ENCODE data around the gene PTPN6. TPM values are rescaled to one million over a fixed set of nuclear protein-coding genes. Genes with fewer than 3 reads are reported as not detected.

PTPN6 gene
- total RNA-seq, 1 experiment from 2014 or later: 47.7 TPM

DNA sequence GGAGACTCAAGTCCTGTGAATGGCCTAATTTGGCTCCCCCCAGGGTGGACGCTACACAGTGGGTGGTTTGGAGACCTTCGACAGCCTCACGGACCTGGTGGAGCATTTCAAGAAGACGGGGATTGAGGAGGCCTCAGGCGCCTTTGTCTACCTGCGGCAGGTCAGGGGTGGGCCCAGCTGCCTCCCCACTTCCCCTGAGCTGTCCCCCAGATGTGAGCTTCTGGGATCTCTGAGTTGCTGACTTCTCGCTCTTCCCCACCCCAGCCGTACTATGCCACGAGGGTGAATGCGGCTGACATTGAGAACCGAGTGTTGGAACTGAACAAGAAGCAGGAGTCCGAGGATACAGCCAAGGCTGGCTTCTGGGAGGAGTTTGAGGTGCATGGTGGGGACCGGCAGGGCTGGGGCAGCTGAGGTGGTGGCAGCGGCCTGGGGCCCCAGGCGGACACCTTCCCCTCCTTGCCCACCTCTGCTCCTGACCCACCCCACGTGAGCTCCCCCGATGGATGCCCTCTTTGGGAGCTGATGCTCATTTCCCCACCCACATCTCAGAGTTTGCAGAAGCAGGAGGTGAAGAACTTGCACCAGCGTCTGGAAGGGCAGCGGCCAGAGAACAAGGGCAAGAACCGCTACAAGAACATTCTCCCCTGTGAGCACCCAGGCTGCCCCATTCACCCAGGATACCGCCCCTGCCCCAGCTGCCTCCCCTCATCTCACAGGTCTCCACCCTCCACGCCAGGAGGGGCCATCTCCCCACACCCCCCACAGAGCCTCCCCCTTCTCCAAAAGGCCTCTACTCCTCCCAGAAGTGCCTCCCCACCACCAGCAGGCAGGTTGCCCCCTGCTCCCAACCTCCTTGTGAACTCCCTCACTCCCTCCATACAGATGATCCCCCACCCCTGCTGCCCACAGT lies 4.2 kb downstream of the PTPN6 start:
- Histone ChIP-seq H3K4me2 (ENCODE audit: low read length) (no peak overlapping the region), H3K9me3 (ENCODE audit: control insufficient read depth in 1 of 2, insufficient read depth in 1 of 2, low read depth in 1 of 2, low read length in 2 of 2) (no peaks in the 10 kb centered on the region), H4K20me1 (ENCODE audit: insufficient read depth) (no peaks in the 10 kb centered on the region), H3K27ac (ENCODE audit: low read depth, low read length) (no peak overlapping the region), H3K4me1 (ENCODE audit: control insufficient read depth in 1 of 2, insufficient read depth in 2 of 2, low read length in 2 of 2) (peaks cover 8 to 11% of the 10 kb centered on the region in 2 experiments), H3K36me3 (ENCODE audit: control insufficient read depth in 1 of 2, insufficient read depth in 2 of 2, low read length in 2 of 2) (no peaks in the 10 kb centered on the region), H3K4me3 (replicated peaks in 1 of 2; ENCODE audit: low read depth in 1 of 2, low read length in 2 of 2) (no peak overlapping the region), H3K79me2 (ENCODE audit: insufficient read depth, low read length) (no peaks in the 10 kb centered on the region), H3K9me2 (ENCODE audit: insufficient read depth) (no peaks in the 10 kb centered on the region), H3K9ac (ENCODE audit: low read length) (no peak overlapping the region), H3K27me3 (ENCODE audit: insufficient read depth, low read length) (no peaks in the 10 kb centered on the region), H2AFZ (ENCODE audit: low read depth, low read length, poor library complexity, severe bottlenecking) (no peak overlapping the region)
- ChIA-PET RAD21 (ENCODE audit: low non-redundant PET in 1 of 2, low total read pairs in 2 of 2, uncharacterized antibody in 2 of 2, unreplicated experiment in 2 of 2) (no interaction called here), CTCF (no interaction called here), POLR2A (interaction anchor here (1.2 kb wide), 1 partner anchor 11 kb away, joined by 5 read pairs; the partner anchor contains the start of genes C12orf57 and RNU7-1)
- intact Hi-C loops (cut with micrococcal nuclease): no loop called here
- TF ChIP-seq ZBTB33 (IDR thresholded peaks at IDR 0.05; ENCODE audit: extremely low read depth, insufficient replicate concordance, low read length) (no peak), MAX (IDR thresholded peaks at IDR 0.05) (no peak), ZFX (IDR thresholded peaks at IDR 0.05) (no peak), ZNF274 (IDR thresholded peaks at IDR 0.05; ENCODE audit: low read depth, low read length) (no peak), JUND (IDR thresholded peaks at IDR 0.05) (no peak), CEBPB (IDR thresholded peaks at IDR 0.05; ENCODE audit: low read depth) (no peak), TCF7L2 (IDR thresholded peaks at IDR 0.05; ENCODE audit: borderline replicate concordance, extremely low read depth, insufficient read depth, insufficient read length) (no peak), REST (IDR thresholded peaks at IDR 0.05; ENCODE audit: low read depth) (no peak), EGR1 (IDR thresholded peaks at IDR 0.05; ENCODE audit: low read depth) (no peak)
- DNase-seq (ENCODE audit: low read depth, low spot score) (no peak), ATAC-seq (no peak)
- BruUV-seq (replicated peaks): no TSS peak

Measured in HCT116 (cell line).